Left ventricle myocardium inferior (tissue), 1 donor: ENCODE results near the gene MAP4K4. TPM values are rescaled to one million over a fixed set of nuclear protein-coding genes. Genes with fewer than 3 reads are reported as not detected.
"Not testable (repeated sequence)": the region's sequence is repeated elsewhere in the genome, so short reads cannot be mapped to it uniquely, and the experiment has no call there.

ENCODE experiments used
- DNase-seq: peaks from one replicate; pipeline ENCODE4 v3.0.0-alpha.2; 2020
- H3K27ac ChIP-seq: fragments of 200-600 bp; replicated peaks from 2 replicates; pipeline ENCODE4 v1.8.0; 2021
- H3K27me3 ChIP-seq: fragments of 200-600 bp; 2 replicates; pipeline ENCODE4 v1.8.0; 2021; ENCODE audit warnings: low read depth
- H3K36me3 ChIP-seq: fragments of 200-600 bp; 2 replicates; pipeline ENCODE4 v1.8.0; 2021
- H3K4me1 ChIP-seq: fragments of 200-600 bp; 2 replicates; pipeline ENCODE4 v1.8.0; 2021
- H3K4me3 ChIP-seq: fragments of 200-600 bp; 2 replicates; pipeline ENCODE4 v1.8.0; 2021; ENCODE audit warnings: mild to moderate bottlenecking, moderate library complexity
- H3K9me3 ChIP-seq: fragments of 200-600 bp; replicated peaks from 2 replicates; pipeline ENCODE4 v1.8.0; 2021
- intact Hi-C: fragments of 100-400 bp; cut with micrococcal nuclease; formaldehyde crosslinking; loops from one replicate; pipeline ENCODE4 v1.11.0; 2022
- total RNA-seq: library from RNA; stranded (reverse); fragmentation: NEBNext Ultra II Directional; extraction: Animal tissue kit (Norgen Biotek cat#: 25700); gene quantifications from one replicate; pipeline ENCODE4 v1.2.1, GENCODE V29; 2021
- TF ChIP-seq, protein P1 (sequence below): fragments of 200-600 bp; IDR thresholded peaks from 2 replicates; pipeline ENCODE4 v1.8.0; 2021; ENCODE audit warnings: antibody characterized with exemption, mild to moderate bottlenecking, borderline replicate concordance
- donor health status: DM: no; HTN: yes; CAD: no; lungs with severe emphysema.

Gene MAP4K4
- total RNA-seq, 1 donor from 2014 or later: 102 TPM

DNA sequence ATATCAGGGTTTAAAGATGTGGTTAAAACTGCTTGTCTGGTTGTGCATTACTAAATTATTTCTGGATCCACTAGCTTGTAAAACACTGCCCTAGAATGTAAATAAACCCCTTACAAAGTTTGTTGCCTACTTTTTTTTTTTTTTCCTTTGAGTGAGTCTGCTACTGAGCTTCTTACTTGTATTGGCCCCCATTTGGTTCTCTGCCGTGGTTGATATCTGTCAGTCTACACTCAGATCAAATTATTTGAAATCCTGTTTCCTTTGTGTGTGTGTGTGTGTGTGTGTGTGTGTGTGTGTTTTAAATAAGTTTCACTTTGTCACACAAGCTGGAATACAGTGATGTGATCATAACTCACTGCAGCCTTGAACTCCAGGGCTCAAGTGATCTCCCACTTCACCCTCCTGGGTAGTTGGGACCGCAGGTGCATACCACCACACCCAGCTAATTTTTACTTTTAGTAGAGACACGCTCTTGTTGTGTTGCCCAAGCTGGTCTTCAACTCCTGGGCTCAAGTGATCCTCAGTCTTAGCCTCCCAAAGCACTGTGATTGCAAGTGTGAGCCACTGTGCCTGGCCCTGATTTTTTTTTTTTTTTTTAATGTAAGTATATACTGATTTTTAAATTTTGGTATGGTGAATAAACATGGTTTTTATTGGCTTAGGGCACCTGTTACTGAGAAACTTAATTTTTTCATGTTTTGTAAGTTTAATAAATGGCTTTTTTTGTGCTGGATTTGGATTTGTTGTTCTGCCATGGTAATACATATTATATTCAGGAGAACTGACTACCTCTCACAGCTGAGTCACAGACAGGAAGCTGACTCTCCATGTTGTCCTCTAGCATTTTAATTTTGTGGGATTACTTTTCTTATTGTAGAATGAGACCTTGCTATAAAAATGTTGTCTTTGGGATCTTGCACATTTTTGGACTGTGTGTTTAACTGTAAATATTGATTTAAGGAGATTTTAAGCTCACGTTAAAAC, 48.5 kb downstream of the MAP4K4 start:
- Histone ChIP-seq H3K36me3 (no peaks in the 10 kb centered on the region), H3K9me3 (no peaks in the 10 kb centered on the region), H3K27me3 (no peaks in the 10 kb centered on the region), H3K4me1 (peaks cover 78% of the 10 kb centered on the region), H3K4me3 (no peak overlapping the region), H3K27ac (peak overlapping the region; percentile 27)
- no peak for DNase-seq
- intact Hi-C loops: no loop called here
- TF ChIP-seq, protein P1, sequence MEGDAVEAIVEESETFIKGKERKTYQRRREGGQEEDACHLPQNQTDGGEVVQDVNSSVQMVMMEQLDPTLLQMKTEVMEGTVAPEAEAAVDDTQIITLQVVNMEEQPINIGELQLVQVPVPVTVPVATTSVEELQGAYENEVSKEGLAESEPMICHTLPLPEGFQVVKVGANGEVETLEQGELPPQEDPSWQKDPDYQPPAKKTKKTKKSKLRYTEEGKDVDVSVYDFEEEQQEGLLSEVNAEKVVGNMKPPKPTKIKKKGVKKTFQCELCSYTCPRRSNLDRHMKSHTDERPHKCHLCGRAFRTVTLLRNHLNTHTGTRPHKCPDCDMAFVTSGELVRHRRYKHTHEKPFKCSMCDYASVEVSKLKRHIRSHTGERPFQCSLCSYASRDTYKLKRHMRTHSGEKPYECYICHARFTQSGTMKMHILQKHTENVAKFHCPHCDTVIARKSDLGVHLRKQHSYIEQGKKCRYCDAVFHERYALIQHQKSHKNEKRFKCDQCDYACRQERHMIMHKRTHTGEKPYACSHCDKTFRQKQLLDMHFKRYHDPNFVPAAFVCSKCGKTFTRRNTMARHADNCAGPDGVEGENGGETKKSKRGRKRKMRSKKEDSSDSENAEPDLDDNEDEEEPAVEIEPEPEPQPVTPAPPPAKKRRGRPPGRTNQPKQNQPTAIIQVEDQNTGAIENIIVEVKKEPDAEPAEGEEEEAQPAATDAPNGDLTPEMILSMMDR: no peak

DNA sequence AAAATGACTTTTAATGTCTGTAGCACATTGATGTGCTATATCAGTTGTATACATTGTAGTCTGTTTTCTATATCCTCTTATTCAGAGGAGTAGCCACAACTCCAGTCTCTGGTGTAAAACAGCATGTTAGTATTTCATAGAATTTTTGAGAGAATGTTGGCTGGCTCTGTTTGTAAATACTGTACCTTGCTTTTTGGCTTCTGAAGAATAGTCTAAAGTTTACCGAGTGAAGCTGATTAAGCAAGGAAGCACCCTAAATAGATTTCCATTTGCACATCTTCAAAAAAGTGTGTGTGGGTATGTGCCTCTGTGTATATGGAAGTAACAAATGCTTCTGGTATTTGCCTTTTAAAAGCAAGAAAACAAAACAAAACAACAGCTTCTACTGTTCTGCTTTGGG, 50.5 kb downstream of the MAP4K4 start:
- no peak for DNase-seq
- Histone ChIP-seq H3K4me1 (peaks cover 79% of the 10 kb centered on the region), H3K27ac (no peak overlapping the region), H3K36me3 (no peaks in the 10 kb centered on the region), H3K27me3 (no peaks in the 10 kb centered on the region), H3K9me3 (no peaks in the 10 kb centered on the region), H3K4me3 (no peak overlapping the region)
- TF ChIP-seq, protein P1: no peak
- intact Hi-C loops: no loop called here

DNA sequence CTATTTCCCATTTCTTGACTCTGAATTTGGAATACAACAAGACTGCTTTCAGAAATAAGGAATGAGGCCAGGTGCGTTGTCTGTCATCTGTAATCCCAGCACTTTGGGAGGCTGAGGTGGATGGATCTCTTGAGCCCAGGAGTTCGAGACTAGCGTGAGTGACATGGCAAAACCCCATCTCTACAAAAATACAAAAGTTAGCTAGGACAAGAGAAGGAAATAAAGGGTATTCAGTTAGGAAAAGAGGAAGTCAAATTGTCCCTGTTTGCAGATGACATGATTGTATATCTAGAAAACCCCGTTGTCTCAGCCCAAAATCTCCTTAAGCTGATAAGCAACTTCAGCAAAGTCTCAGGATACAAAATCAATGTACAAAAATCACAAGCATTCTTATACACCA, 51.0 kb downstream of the MAP4K4 start:
- H3K4me1 ChIP-seq: peaks cover 79% of the 10 kb centered on the region
- H3K27ac ChIP-seq, intact Hi-C loops, H3K36me3 ChIP-seq, H3K4me3 ChIP-seq, DNase-seq, H3K27me3 ChIP-seq, H3K9me3 ChIP-seq: not testable (repeated sequence)

DNA sequence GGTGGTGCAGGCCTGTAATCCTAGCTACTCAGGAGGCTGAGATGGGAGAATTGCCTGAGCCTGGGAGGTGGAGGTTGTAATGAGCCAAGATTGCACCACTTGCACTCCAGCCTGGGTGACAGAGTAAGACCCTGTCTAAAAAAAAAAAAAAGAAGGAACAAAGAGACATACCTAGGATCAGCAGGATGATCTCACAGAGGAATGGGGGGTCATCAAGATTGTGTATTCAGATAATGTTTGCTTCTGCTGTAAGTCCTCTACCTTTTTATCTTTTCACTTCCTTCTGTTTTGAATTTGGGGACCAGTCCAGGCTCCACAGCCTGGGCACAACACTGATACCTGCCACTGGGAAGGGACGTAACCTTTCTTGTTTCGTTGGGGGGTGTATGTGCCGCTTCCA, 53.2 kb downstream of the MAP4K4 start:
- no peak for DNase-seq
- Histone ChIP-seq H3K27me3 (no peaks in the 10 kb centered on the region), H3K9me3 (no peaks in the 10 kb centered on the region), H3K4me1 (peaks cover 79% of the 10 kb centered on the region), H3K36me3 (no peaks in the 10 kb centered on the region), H3K4me3 (no peak overlapping the region), H3K27ac (peak overlapping the region; percentile 49)
- TF ChIP-seq, protein P1: no peak
- intact Hi-C loops: no loop called here

DNA sequence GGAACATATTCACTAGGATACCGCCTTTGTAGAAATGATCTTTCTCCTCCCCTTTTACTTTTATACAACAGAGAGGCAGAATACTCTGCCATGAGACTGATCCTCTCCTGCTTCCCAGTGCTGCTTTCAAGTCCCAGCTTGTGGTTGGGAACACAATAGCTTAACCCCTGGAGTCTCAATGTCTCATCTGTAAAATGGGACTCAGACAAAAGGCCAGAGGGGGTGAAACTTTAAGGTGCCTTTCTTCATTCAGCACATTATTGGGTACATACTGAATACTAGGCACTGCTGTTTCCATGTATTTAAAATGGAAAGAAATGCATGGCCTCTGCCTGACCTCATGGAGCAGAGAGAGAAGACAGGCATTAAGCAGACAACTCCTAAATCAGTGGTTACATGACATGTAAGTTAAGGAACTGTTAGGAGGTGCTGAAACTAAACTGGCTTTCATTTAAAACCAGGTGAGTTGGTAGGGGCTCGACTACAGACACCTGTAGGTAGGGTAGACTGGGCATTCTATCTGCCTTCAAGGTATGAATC, 53.8 kb downstream of the MAP4K4 start:
- Histone ChIP-seq H3K27ac (peak overlapping the region; percentile 49), H3K27me3 (no peaks in the 10 kb centered on the region), H3K4me3 (no peak overlapping the region), H3K4me1 (peaks cover 80% of the 10 kb centered on the region), H3K36me3 (no peaks in the 10 kb centered on the region), H3K9me3 (no peaks in the 10 kb centered on the region)
- intact Hi-C loops: no loop called here
- TF ChIP-seq, protein P1: no peak
- DNase-seq: no peak
